Measurements from ENCODE around the gene HNRNPM. TPM values are rescaled to one million over a fixed set of nuclear protein-coding genes. Genes with fewer than 3 reads are reported as not detected.
"Not testable (repeated sequence)": the region's sequence is repeated elsewhere in the genome, so short reads cannot be mapped to it uniquely, and the experiment has no call there.

Gene HNRNPM
- total and polyA plus RNA-seq, 3 donors from 2014 or later: 164 to 198 (median 177) TPM

DNA sequence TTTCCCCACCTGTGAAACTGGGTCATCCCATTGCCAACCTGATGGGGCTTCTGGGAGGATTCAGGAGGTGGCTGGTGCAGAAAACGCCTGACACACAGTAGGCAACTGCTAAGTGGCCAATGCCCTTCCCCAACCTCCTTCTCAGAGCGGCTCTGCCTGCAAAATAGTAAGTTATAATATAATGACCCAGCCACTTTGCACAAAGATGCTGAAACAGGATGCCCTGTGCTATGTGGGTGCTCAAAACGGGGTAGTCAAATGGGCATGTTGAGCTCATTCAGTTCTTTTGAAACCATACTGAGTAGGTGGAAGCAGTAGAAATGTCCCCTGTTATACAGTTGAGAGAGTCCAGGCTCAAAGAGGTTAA is 31.2 kb upstream of the HNRNPM start:
- no peaks in the 10 kb centered on the region for H3K27me3 ChIP-seq
- intact Hi-C loops (cut with DNase I; ENCODE audit: low total_unique reads): loop anchor here (10.0 kb wide), 1 partner anchor 91 kb away; the partner anchor contains the start of gene PRAM1
- H3K36me3 ChIP-seq (ENCODE audit: low read depth, missing control alignments): no peaks in the 10 kb centered on the region
- DNase-seq: no peak
- no peaks in the 10 kb centered on the region for H3K9me3 ChIP-seq
- H3K4me1 ChIP-seq: peaks cover 3% of the 10 kb centered on the region
- 16 to 31% methylated on average over 3 of the region's 3 CpGs for WGBS, 2 donors
- peak overlapping the region; percentile 69 to 82 for H3K4me3 ChIP-seq
- no peak for TF ChIP-seq POLR2A (IDR thresholded peaks at IDR 0.05)
- TF ChIP-seq, protein P1, sequence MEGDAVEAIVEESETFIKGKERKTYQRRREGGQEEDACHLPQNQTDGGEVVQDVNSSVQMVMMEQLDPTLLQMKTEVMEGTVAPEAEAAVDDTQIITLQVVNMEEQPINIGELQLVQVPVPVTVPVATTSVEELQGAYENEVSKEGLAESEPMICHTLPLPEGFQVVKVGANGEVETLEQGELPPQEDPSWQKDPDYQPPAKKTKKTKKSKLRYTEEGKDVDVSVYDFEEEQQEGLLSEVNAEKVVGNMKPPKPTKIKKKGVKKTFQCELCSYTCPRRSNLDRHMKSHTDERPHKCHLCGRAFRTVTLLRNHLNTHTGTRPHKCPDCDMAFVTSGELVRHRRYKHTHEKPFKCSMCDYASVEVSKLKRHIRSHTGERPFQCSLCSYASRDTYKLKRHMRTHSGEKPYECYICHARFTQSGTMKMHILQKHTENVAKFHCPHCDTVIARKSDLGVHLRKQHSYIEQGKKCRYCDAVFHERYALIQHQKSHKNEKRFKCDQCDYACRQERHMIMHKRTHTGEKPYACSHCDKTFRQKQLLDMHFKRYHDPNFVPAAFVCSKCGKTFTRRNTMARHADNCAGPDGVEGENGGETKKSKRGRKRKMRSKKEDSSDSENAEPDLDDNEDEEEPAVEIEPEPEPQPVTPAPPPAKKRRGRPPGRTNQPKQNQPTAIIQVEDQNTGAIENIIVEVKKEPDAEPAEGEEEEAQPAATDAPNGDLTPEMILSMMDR (IDR thresholded peaks at IDR 0.05): no peak
- no peak overlapping the region for H3K27ac ChIP-seq

DNA sequence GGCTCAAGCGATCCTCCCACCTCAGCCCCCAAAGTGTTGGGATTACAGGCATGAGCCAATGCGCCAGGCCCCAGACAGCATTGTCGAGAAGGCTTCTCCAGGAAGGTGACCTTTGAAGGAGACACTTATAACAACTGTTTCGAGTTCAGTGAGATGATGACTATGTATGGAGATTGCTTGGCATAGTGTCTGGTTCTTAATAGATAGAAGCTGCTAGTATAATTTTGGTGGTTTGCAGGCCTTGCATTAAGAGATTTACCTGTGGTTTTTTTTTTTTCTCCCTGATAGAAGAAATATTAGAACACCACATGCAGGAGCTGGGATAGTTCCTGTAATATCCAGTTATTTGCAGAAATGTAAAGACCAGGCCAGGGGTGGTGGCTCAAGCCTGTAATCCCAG is 28.0 kb upstream of the HNRNPM start:
- DNase-seq: no peak
- Histone ChIP-seq H3K36me3 (ENCODE audit: low read depth, missing control alignments) (no peaks in the 10 kb centered on the region), H3K27me3 (no peaks in the 10 kb centered on the region), H3K4me3 (no peak overlapping the region), H3K27ac (no peak overlapping the region), H3K9me3 (no peaks in the 10 kb centered on the region), H3K4me1 (peaks cover 3% of the 10 kb centered on the region)
- intact Hi-C loops (cut with DNase I; ENCODE audit: low total_unique reads): loop anchor here (10.0 kb wide), 1 partner anchor 88 kb away; the partner anchor contains the start of gene PRAM1
- TF ChIP-seq, protein P1 (IDR thresholded peaks at IDR 0.05): no peak
- no peak for TF ChIP-seq POLR2A (IDR thresholded peaks at IDR 0.05)
- WGBS, 2 donors: 75 to 91% methylated on average over 4 of the region's 4 CpGs

DNA sequence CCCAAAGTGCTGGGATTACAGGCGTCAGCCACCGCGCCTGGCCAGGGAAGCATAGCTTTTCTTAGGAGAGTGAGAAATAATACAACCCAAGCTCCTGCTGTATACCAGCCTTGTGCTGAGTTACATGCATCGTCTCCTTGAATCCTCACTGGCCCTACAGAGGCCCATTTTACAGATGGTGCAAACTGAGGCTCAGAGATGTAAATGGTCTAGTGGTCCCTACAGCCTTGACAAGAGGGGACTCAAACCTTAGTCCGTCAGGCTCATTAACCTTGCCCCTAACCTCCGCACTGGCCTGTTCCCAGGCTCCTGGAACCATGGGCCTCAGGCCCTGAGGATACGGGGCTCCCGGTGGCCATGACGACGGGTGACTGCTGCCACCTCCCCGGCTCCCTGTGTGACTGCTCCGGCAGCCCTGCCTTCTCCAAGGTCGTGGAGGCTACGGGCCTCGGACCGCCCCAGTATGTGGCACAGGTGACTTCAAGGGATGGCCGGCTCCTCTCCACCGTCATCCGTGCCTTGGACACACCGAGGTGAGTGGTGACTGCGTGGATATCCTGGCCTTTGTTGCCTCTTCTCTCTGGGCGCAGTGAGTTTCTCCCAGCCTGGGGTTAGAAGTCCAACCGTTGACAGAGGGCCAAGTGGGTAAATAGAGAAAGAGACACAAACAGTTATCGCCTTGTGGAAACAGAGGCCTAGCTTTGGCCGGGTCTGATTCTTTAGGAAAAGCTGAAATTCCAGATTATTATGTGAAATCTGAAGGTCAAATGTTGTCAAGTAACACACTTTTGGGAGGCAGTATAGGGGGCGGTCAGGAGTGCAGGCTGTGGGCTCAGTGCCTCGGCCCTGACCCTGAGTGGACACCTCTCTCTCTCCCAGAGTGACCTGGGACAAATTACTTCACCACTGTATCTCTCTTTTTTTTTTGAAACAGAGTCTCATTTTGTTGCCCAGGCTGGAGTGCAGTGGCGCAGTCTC is 23.0 kb upstream of the HNRNPM start:
- Histone ChIP-seq H3K4me3 (no peak overlapping the region), H3K27me3 (no peaks in the 10 kb centered on the region), H3K4me1 (peaks cover 14% of the 10 kb centered on the region), H3K9me3 (no peaks in the 10 kb centered on the region), H3K36me3 (ENCODE audit: low read depth, missing control alignments) (no peaks in the 10 kb centered on the region), H3K27ac (no peak overlapping the region)
- no peak for DNase-seq
- intact Hi-C loops (cut with DNase I; ENCODE audit: low total_unique reads): no loop called here
- no peak for TF ChIP-seq POLR2A (IDR thresholded peaks at IDR 0.05)
- TF ChIP-seq, protein P1 (IDR thresholded peaks at IDR 0.05): no peak
- 85 to 86% methylated on average over 15 to 28 of the region's 28 CpGs for WGBS, 2 donors

DNA sequence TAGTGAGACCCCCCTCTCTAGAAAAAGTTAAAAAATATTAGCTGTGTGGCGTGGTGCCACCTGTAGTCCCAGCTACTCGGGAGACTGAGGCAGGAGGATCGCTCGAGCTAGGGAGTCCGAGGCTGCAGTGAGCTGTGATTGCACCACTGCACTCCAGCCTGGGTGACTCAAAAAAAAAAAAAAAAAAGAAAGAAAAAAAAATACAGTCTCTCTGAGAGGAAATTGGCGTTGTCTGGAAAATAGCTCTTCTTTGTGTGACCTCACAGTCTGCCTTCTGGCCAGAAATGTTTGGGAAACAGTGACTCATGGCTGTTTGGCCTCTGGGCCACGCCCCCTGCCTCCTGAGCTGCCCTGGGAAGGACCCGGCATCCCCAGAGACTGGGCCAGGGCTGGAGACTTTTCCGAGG is 21.0 kb upstream of the HNRNPM start:
- intact Hi-C loops (cut with DNase I; ENCODE audit: low total_unique reads): no loop called here
- Histone ChIP-seq H3K4me1 (peaks cover 11% of the 10 kb centered on the region), H3K4me3 (no peak overlapping the region), H3K27ac (peak overlapping the region in 1 of 2 donors; percentile 63), H3K36me3 (ENCODE audit: low read depth, missing control alignments) (no peaks in the 10 kb centered on the region), H3K9me3 (no peaks in the 10 kb centered on the region), H3K27me3 (no peaks in the 10 kb centered on the region)
- TF ChIP-seq POLR2A (IDR thresholded peaks at IDR 0.05): no peak
- TF ChIP-seq, protein P1 (IDR thresholded peaks at IDR 0.05): no peak
- DNase-seq: peak; percentile 90
- 41 to 52% methylated on average over 9 of the region's 9 CpGs for WGBS, 2 donors

DNA sequence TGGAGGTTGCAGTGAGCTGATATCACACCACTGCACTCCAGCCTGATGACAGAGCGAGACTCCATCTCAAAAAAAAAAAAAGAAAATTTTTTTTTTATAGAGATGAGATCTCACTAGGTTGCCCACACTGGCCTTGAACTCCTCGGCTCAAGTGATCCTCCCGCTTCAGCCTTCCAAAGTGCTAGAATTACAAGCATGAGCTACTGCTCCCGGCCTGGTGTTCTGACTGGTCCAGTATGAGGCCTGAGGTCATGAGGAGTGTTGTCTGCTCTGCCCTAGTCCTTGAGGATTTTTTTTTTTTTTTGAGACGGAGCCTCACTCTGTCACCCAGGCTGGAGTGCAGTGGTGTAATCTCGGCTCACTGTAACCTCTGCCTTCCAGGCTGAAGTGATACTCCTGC is 19.4 kb upstream of the HNRNPM start:
- 52 to 72% methylated on average over 6 of the region's 6 CpGs for WGBS, 2 donors
- intact Hi-C loops (cut with DNase I; ENCODE audit: low total_unique reads); H3K27me3 ChIP-seq; H3K4me3 ChIP-seq; H3K27ac ChIP-seq; H3K36me3 ChIP-seq (ENCODE audit: low read depth, missing control alignments); H3K9me3 ChIP-seq; DNase-seq: not testable (repeated sequence)
- H3K4me1 ChIP-seq: peaks cover 11% of the 10 kb centered on the region

Measured in testis (tissue), 3 donors.